H1 (cell line): Measurements from ENCODE around the gene MNS1. TPM values are rescaled to one million over a fixed set of nuclear protein-coding genes. Genes with fewer than 3 reads are reported as not detected.

Experiments
- CTCF ChIA-PET: fragments of 300-600 bp; sonication (Branson Sonifier 250); formaldehyde crosslinking; loops from one replicate; lab custom pipeline; 2021; ENCODE audit not compliant: partially characterized antibody; lab: Charles Lee
- POLR2A ChIA-PET: fragments of 300-600 bp; sonication (Branson Sonifier 250); formaldehyde crosslinking; loops from one replicate; lab custom pipeline; 2021; ENCODE audit warnings: inconsistent platforms; ENCODE audit not compliant: partially characterized antibody; lab: Charles Lee
- DNase-seq, 2 experiments: peaks; one replicate each; pipeline versions ENCODE4 v3.0.0 to v3.0.0-alpha.2; 2010 to 2022; ENCODE audit warnings: low spot score in 2 of 2, low read depth in 1 of 2, mixed read lengths in 1 of 2
- FAIRE-seq: peaks from 2 replicates; lab custom pipeline; 2011; peaks lifted over from hg19 to GRCh38; lab: Jason Lieb, UNC
- H2AFZ ChIP-seq: 2 replicates; pipeline ENCODE4 v1.8.1; 2012; ENCODE audit warnings: low read length, inconsistent platforms
- H2AK5ac ChIP-seq: 2 replicates; pipeline ENCODE4 v1.6.1; 2013; ENCODE audit warnings: low read depth, low read length
- H2BK120ac ChIP-seq: replicated peaks from 2 replicates; pipeline ENCODE3; 2013; ENCODE audit warnings: low read depth, low read length, inconsistent platforms
- H2BK12ac ChIP-seq: 2 replicates; pipeline ENCODE4 v1.6.1; 2013; ENCODE audit warnings: low read depth, low read length
- H2BK15ac ChIP-seq: 2 replicates; pipeline ENCODE4 v1.6.1; 2013; ENCODE audit warnings: low read length
- H2BK20ac ChIP-seq: 2 replicates; pipeline ENCODE4 v1.6.1; 2013; ENCODE audit warnings: low read length
- H2BK5ac ChIP-seq: 2 replicates; pipeline ENCODE4 v1.6.1; 2013; ENCODE audit warnings: low read depth, low read length
- H3K14ac ChIP-seq: 2 replicates; pipeline ENCODE4 v1.6.1; 2013; ENCODE audit warnings: inconsistent platforms; ENCODE audit not compliant: insufficient read length
- H3K18ac ChIP-seq: 2 replicates; pipeline ENCODE4 v1.6.1; 2013; ENCODE audit warnings: low read length; ENCODE audit errors: extremely low read depth
- H3K23ac ChIP-seq: 2 replicates; pipeline ENCODE4 v1.6.1; 2013; ENCODE audit warnings: inconsistent platforms; ENCODE audit not compliant: insufficient read length
- H3K23me2 ChIP-seq: 2 replicates; pipeline ENCODE4 v1.6.1; 2013; ENCODE audit warnings: low read depth, low read length
- H3K27ac ChIP-seq: 2 replicates; pipeline ENCODE4 v1.6.1; 2011; ENCODE audit warnings: low read depth, low read length, inconsistent platforms
- H3K27me3 ChIP-seq, 4 experiments: replicated peaks in 1 of 4; 1 replicate in 1 of 4; 2 replicates in 3 of 4; pipeline versions ENCODE4 v1.6.1 to v1.8.1; 2011 to 2013; ENCODE audit warnings: low read length in 3 of 4, mild to moderate bottlenecking in 3 of 4, inconsistent platforms in 2 of 4, mixed read lengths in 2 of 4, moderate library complexity in 1 of 4; ENCODE audit not compliant: control insufficient read depth in 3 of 4, insufficient read depth in 3 of 4; ENCODE audit errors: extremely low read depth in 1 of 4
- H3K36me3 ChIP-seq, 4 experiments: 2 replicates each; pipeline versions ENCODE4 v1.6.1 to v1.8.1; 2011 to 2013; ENCODE audit warnings: mild to moderate bottlenecking in 4 of 4, low read length in 3 of 4, moderate library complexity in 2 of 4, control low read depth in 1 of 4, inconsistent platforms in 1 of 4; ENCODE audit not compliant: insufficient read depth in 4 of 4, control insufficient read depth in 2 of 4
- H3K4ac ChIP-seq: replicated peaks from 2 replicates; pipeline ENCODE3; 2013; ENCODE audit warnings: low read length, low read depth, mixed read lengths, inconsistent platforms; ENCODE audit not compliant: insufficient read length
- H3K4me1 ChIP-seq, 4 experiments: replicated peaks in 1 of 4; 1 replicate in 1 of 4; 2 replicates in 3 of 4; pipeline versions ENCODE4 v1.6.1 to v1.8.1; 2011 to 2013; ENCODE audit warnings: low read length in 3 of 4, inconsistent platforms in 2 of 4, mixed read lengths in 1 of 4; ENCODE audit not compliant: insufficient read depth in 4 of 4, control insufficient read depth in 3 of 4
- H3K4me2 ChIP-seq, 2 experiments: 2 replicates each; pipeline versions ENCODE4 v1.6.1 to v1.8.1; 2011 to 2013; ENCODE audit warnings: low read depth in 2 of 2, low read length in 2 of 2, control low read depth in 1 of 2, inconsistent platforms in 1 of 2, mild to moderate bottlenecking in 1 of 2; ENCODE audit not compliant: insufficient read depth in 1 of 2
- H3K4me3 ChIP-seq, 4 experiments: fragments of 200-600, 300-600 bp in 1 of 4; sonication (generic), shearing (Covaris generic), sonication (Bioruptor Twin) in 1 of 4; 2 replicates each; pipeline versions ENCODE4 v1.5.1 to v1.8.1; 2011 to 2016; ENCODE audit warnings: low read length in 4 of 4, low read depth in 3 of 4, control low read depth in 2 of 4, inconsistent platforms in 2 of 4, mild to moderate bottlenecking in 2 of 4, mixed read lengths in 1 of 4, moderate library complexity in 1 of 4; ENCODE audit not compliant: insufficient read depth in 2 of 4; ENCODE audit errors: extremely low read depth in 1 of 4
- H3K56ac ChIP-seq: replicated peaks from 2 replicates; pipeline ENCODE3; 2013; ENCODE audit warnings: low read depth, mild to moderate bottlenecking, mixed read lengths, low read length, inconsistent platforms; ENCODE audit not compliant: insufficient read length
- H3K79me1 ChIP-seq: 2 replicates; pipeline ENCODE4 v1.6.1; 2013; ENCODE audit warnings: low read depth, low read length, control low read depth
- H3K79me2 ChIP-seq, 2 experiments: 2 replicates each; pipeline versions ENCODE4 v1.6.1 to v1.8.1; 2012 to 2013; ENCODE audit warnings: low read length in 2 of 2, mild to moderate bottlenecking in 2 of 2, inconsistent platforms in 1 of 2; ENCODE audit not compliant: insufficient read depth in 2 of 2, control insufficient read depth in 1 of 2
- H3K9ac ChIP-seq, 4 experiments: replicated peaks in 1 of 4; 1 replicate in 1 of 4; 2 replicates in 3 of 4; pipeline versions ENCODE4 v1.6.1 to v1.8.1; 2011 to 2013; ENCODE audit warnings: low read depth in 3 of 4, low read length in 3 of 4, control low read depth in 2 of 4, mild to moderate bottlenecking in 2 of 4, moderate library complexity in 2 of 4, inconsistent platforms in 1 of 4; ENCODE audit errors: extremely low read depth in 1 of 4
- H3K9me3 ChIP-seq, 2 experiments: 2 replicates each; pipeline versions ENCODE4 v1.6.1 to v1.8.1; 2012 to 2013; ENCODE audit warnings: mild to moderate bottlenecking in 2 of 2, moderate library complexity in 2 of 2, control low read depth in 1 of 2, inconsistent platforms in 1 of 2, low read depth in 1 of 2, low read length in 1 of 2, mixed read lengths in 1 of 2; ENCODE audit not compliant: insufficient read depth in 2 of 2
- H4K20me1 ChIP-seq, 2 experiments: replicated peaks in 1 of 2; 2 replicates each; pipeline versions ENCODE3 to v1.8.1; 2011 to 2013; ENCODE audit warnings: inconsistent platforms in 2 of 2, low read length in 2 of 2, mild to moderate bottlenecking in 1 of 2; ENCODE audit not compliant: insufficient read depth in 2 of 2, control insufficient read depth in 1 of 2
- H4K5ac ChIP-seq: 2 replicates; pipeline ENCODE4 v1.6.1; 2013; ENCODE audit warnings: low read length, low read depth, mixed read lengths, inconsistent platforms; ENCODE audit not compliant: insufficient read length
- H4K8ac ChIP-seq: 2 replicates; pipeline ENCODE4 v1.8.0; 2013; ENCODE audit warnings: mild to moderate bottlenecking, moderate library complexity, low read length, inconsistent platforms; ENCODE audit not compliant: insufficient read depth; ENCODE audit errors: extremely low read depth
- H4K91ac ChIP-seq: replicated peaks from 2 replicates; pipeline ENCODE3; 2013; ENCODE audit warnings: low read length, mixed read lengths, inconsistent platforms; ENCODE audit not compliant: insufficient read length
- ATF2 ChIP-seq: IDR thresholded peaks from 2 replicates; pipeline ENCODE4 v1.6.1; 2012; ENCODE audit warnings: low read length, inconsistent platforms
- BACH1 ChIP-seq: IDR thresholded peaks from 2 replicates; pipeline ENCODE4 v1.6.1; 2012; ENCODE audit warnings: low read length, improper control_type of control experiment
- CHD1 ChIP-seq: IDR thresholded peaks from 2 replicates; pipeline ENCODE4 v1.6.1; 2012; ENCODE audit warnings: low read depth, low read length, improper control_type of control experiment
- NRF1 ChIP-seq: IDR thresholded peaks from 2 replicates; pipeline ENCODE4 v1.6.1; 2011; ENCODE audit warnings: mild to moderate bottlenecking, low read depth, low read length, improper control_type of control experiment
- RBBP5 ChIP-seq: IDR thresholded peaks from 2 replicates; pipeline ENCODE4 v1.7.1; 2012; ENCODE audit warnings: low read depth, mild to moderate bottlenecking, inconsistent platforms, low read length, moderate library complexity, borderline replicate concordance
- SUZ12 ChIP-seq: fragments of 200-600 bp; sonication (generic); IDR thresholded peaks from 2 replicates; pipeline ENCODE4 v1.6.1; 2012; ENCODE audit warnings: mild to moderate bottlenecking, inconsistent platforms, low read length, moderate library complexity, mixed read lengths
- TAF1 ChIP-seq: IDR thresholded peaks from 2 replicates; pipeline ENCODE4 v1.6.1; 2011; ENCODE audit warnings: mild to moderate bottlenecking, low read depth, low read length
- TEAD4 ChIP-seq: IDR thresholded peaks from 2 replicates; pipeline ENCODE4 v1.6.1; 2012; ENCODE audit warnings: low read depth, low read length, inconsistent platforms, mixed read lengths
- WGBS, 2 experiments: shearing (Covaris generic) in 1 of 2; methylation state at CpG; one replicate each; pipeline versions ENCODE4 v1.1.6 to v1.1.7; 2013 to 2015; ENCODE audit warnings: low lambda C conversion rate in 2 of 2, mixed read lengths in 2 of 2, inconsistent platforms in 1 of 2, low coverage in 1 of 2, missing lambda C conversion rate in 1 of 2; ENCODE audit not compliant: insufficient replicate concordance in 2 of 2, insufficient coverage in 1 of 2, insufficient read length in 1 of 2; ENCODE audit errors: extremely low coverage in 1 of 2, missing lambda C conversion rate in 1 of 2; 5-methylcytosine and 5-hydroxymethylcytosine counted together
- polyA plus RNA-seq, 7 experiments: library from polyadenylated mRNA; depleted of rRNA in 3 of 7; stranded (reverse) in 5 of 7; unstranded in 2 of 7; fragments of >200 nt in 5 of 7; fragments of 200-250 nt in 2 of 7; gene quantifications; 1 replicate in 5 of 7; 2 replicates in 1 of 7; 4 replicates in 1 of 7; pipeline versions ENCODE4 v1.2.1 to v1.2.3, GENCODE V29; 2011 to 2013; ENCODE audit warnings: missing spikeins in 2 of 7, mixed read lengths in 2 of 7
- total RNA-seq: library from RNA; stranded (reverse); fragmentation: NEBNext Ultra II Directional; extraction: Animal tissue kit (Norgen Biotek cat#: 25700); gene quantifications from 2 replicates; pipeline ENCODE4 v1.2.1, GENCODE V29; 2021

MNS1 gene
- total and polyA plus RNA-seq, 2 of the 8 experiments (the other 6 are each of a cell fraction or from before 2014, with no cell fraction given), result 0.57 TPM; not detected in 1

- CTCF ChIA-PET, result no interaction called here
- Histone ChIP-seq H3K23me2 (no peaks in the 10 kb centered on the region), H3K9ac (no peak overlapping the region), H4K8ac (no peak overlapping the region), H2BK20ac (no peak overlapping the region), H3K79me1 (no peaks in the 10 kb centered on the region), H3K79me2 (no peaks in the 10 kb centered on the region), H4K91ac (no peak overlapping the region), H3K4me1 (no peaks in the 10 kb centered on the region), H2BK5ac (no peak overlapping the region), H3K36me3 (no peaks in the 10 kb centered on the region), H3K9me3 (no peaks in the 10 kb centered on the region), H3K56ac (no peak overlapping the region), H2AFZ (no peak overlapping the region), H2BK12ac (no peak overlapping the region), H3K23ac (no peak overlapping the region), H2AK5ac (no peak overlapping the region), H3K14ac (no peak overlapping the region), H4K20me1 (no peaks in the 10 kb centered on the region), H3K4ac (no peak overlapping the region), H2BK15ac (no peak overlapping the region), H4K5ac (no peak overlapping the region), H3K4me3 (no peak overlapping the region), H3K27ac (no peak overlapping the region), H3K18ac (no peak overlapping the region), H3K4me2 (no peak overlapping the region), H3K27me3 (no peaks in the 10 kb centered on the region), H2BK120ac (no peak overlapping the region)
- FAIRE-seq (no peak), DNase-seq (no peak)
- POLR2A ChIA-PET, result no interaction called here
- 91% methylated on average over 2 of the region's 2 CpGs; no CpG with 5 or more reads in 1 of the 2 experiments for WGBS, 2 experiments
- no peak for TF ChIP-seq CHD1
- TF ChIP-seq ATF2, result no peak
- TF ChIP-seq SUZ12, result no peak
- no peak for TF ChIP-seq RBBP5
- TF ChIP-seq NRF1, result no peak
- no peak for TF ChIP-seq BACH1
- TF ChIP-seq TAF1, result no peak
- no peak for TF ChIP-seq TEAD4
Measured at GRCh38 chr15:56390739-56391267, 74.1 kb downstream of the MNS1 start.
